Tibial nerve (tissue), 4 donors: Measurements from ENCODE around the gene ERC2. TPM values are rescaled to one million over a fixed set of nuclear protein-coding genes. Genes with fewer than 3 reads are reported as not detected.

Experiments used
- DNase-seq, 2 donors: peaks; one replicate each; pipeline ENCODE4 v3.0.0-alpha.2; 2019; ENCODE audit warnings: low spot score in 2 of 2
- H3K27ac ChIP-seq, 4 donors: fragments of 200-600 bp; sonication (generic) in 3 of 4; one replicate each; pipeline ENCODE4 v1.5.1; 2017 to 2019; ENCODE audit warnings: mild to moderate bottlenecking in 1 of 4
- H3K27me3 ChIP-seq, 2 donors: fragments of 200-600 bp; sonication (generic) in 1 of 2; one replicate each; pipeline versions ENCODE4 v1.5.1 to v1.6.0; 2017 to 2019
- H3K36me3 ChIP-seq, 3 donors: fragments of 200-600 bp; sonication (generic); one replicate each; pipeline ENCODE4 v1.5.1; 2018 to 2019
- H3K4me1 ChIP-seq, 4 donors: fragments of 200-600 bp; sonication (generic) in 3 of 4; one replicate each; pipeline ENCODE4 v1.5.1; 2017 to 2019
- H3K4me3 ChIP-seq, 4 donors: fragments of 200-600 bp; sonication (generic) in 3 of 4; one replicate each; pipeline ENCODE4 v1.5.1; 2017 to 2019; ENCODE audit warnings: mild to moderate bottlenecking in 1 of 4, moderate library complexity in 1 of 4
- H3K9me3 ChIP-seq, 4 donors: fragments of 200-600 bp; sonication (generic) in 3 of 4; one replicate each; pipeline ENCODE4 v1.5.1; 2017 to 2019
- CTCF ChIP-seq, 5 experiments: fragments of 200-600 bp in 3 of 5; fragments of 450-650 bp in 2 of 5; sonication (generic) in 3 of 5; IDR thresholded peaks; one replicate each; pipeline ENCODE4 v1.5.1; 2016 to 2019; ENCODE audit warnings: antibody characterized with exemption in 5 of 5, mild to moderate bottlenecking in 3 of 5, moderate library complexity in 2 of 5
- EP300 ChIP-seq, 2 donors: sonication (generic); formaldehyde crosslinking; IDR thresholded peaks; one replicate each; pipeline ENCODE4 v1.6.1; 2017; ENCODE audit warnings: antibody characterized with exemption in 2 of 2, mild to moderate bottlenecking in 1 of 2
- POLR2A ChIP-seq, 2 donors: fragments of 450-650 bp; IDR thresholded peaks; one replicate each; pipeline ENCODE4 v1.6.1; 2017; ENCODE audit warnings: antibody characterized with exemption in 2 of 2, mild to moderate bottlenecking in 2 of 2, moderate library complexity in 2 of 2
- WGBS, 2 donors: methylation state at CpG; one replicate each; pipeline ENCODE4 v1.1.5; 2018; 5-methylcytosine and 5-hydroxymethylcytosine counted together
- total RNA-seq, 4 donors: library from RNA; depleted of rRNA; stranded (reverse); fragments of >200 nt; gene quantifications; one replicate each; pipeline ENCODE4 v1.1.0, GENCODE V29; 2016

ERC2 gene
- total RNA-seq, 4 donors from 2014 or later, result 0.84 to 0.98 (median 0.90) TPM; not detected in 1

GRCh38 chr3:56260262-56260661, 208.0 kb downstream of the ERC2 start:
- 80 to 81% methylated on average over 5 of the region's 5 CpGs for WGBS, 2 donors
- Histone ChIP-seq H3K27me3 (no peaks in the 10 kb centered on the region), H3K4me3 (no peak overlapping the region), H3K4me1 (no peaks in the 10 kb centered on the region), H3K36me3 (no peaks in the 10 kb centered on the region), H3K9me3 (no peaks in the 10 kb centered on the region), H3K27ac (no peak overlapping the region)
- DNase-seq, result no peak
- TF ChIP-seq EP300 (IDR thresholded peaks at IDR 0.05) (no peak), POLR2A (IDR thresholded peaks at IDR 0.05) (no peak), CTCF (IDR thresholded peaks at IDR 0.05) (no peak)

DNA sequence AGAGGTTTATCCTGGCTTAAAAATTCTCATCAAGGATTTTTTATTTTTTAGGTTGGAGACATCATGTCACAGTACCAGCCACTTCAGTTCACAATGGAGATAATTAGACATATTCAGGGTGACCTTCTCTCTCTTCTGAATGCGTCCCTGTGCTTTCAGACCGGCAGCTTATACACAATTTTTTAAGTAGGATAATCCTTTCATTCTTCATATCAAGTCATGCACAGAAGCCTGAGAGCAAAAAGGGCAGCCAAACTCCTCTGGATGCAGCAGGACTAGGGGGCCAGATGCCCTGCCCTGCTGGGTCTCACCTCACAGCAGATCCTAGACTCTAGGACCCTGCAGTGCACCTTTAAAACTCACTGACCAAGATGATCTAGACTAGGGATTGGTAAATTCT, 210.4 kb downstream of the ERC2 start:
- Histone ChIP-seq H3K4me3 (no peak overlapping the region), H3K4me1 (no peaks in the 10 kb centered on the region), H3K9me3 (no peaks in the 10 kb centered on the region), H3K27ac (no peak overlapping the region), H3K27me3 (no peaks in the 10 kb centered on the region), H3K36me3 (no peaks in the 10 kb centered on the region)
- TF ChIP-seq CTCF (IDR thresholded peaks at IDR 0.05), result no peak
- no peak for TF ChIP-seq POLR2A (IDR thresholded peaks at IDR 0.05)
- TF ChIP-seq EP300 (IDR thresholded peaks at IDR 0.05), result no peak
- 49 to 57% methylated on average over 2 of the region's 2 CpGs for WGBS, 2 donors
- DNase-seq, result no peak

GRCh38 chr3:56254835-56255234, 213.4 kb downstream of the ERC2 start:
- no peak overlapping the region for H3K27ac ChIP-seq
- H3K27me3 ChIP-seq, result no peaks in the 10 kb centered on the region
- no peaks in the 10 kb centered on the region for H3K36me3 ChIP-seq
- no peak for DNase-seq
- H3K4me3 ChIP-seq, result no peak overlapping the region
- no peaks in the 10 kb centered on the region for H3K9me3 ChIP-seq
- WGBS, 2 donors, result 86 to 87% methylated on average over 3 of the region's 3 CpGs
- H3K4me1 ChIP-seq, result no peaks in the 10 kb centered on the region
- TF ChIP-seq CTCF (IDR thresholded peaks at IDR 0.05) (peak in 1 of 5 experiments; percentile 19), EP300 (IDR thresholded peaks at IDR 0.05) (no peak)

GRCh38 chr3:56253941-56254665, 214.2 kb downstream of the ERC2 start:
- no peak for TF ChIP-seq POLR2A (IDR thresholded peaks at IDR 0.05)
- 59 to 65% methylated on average over 7 of the region's 7 CpGs for WGBS, 2 donors

GRCh38 chr3:56251343-56251945, 216.8 kb downstream of the ERC2 start:
- Histone ChIP-seq H3K27me3 (no peaks in the 10 kb centered on the region), H3K4me1 (no peaks in the 10 kb centered on the region), H3K36me3 (no peaks in the 10 kb centered on the region), H3K27ac (no peak overlapping the region), H3K9me3 (no peaks in the 10 kb centered on the region), H3K4me3 (no peak overlapping the region)
- 85 to 92% methylated on average over 3 of the region's 3 CpGs for WGBS, 2 donors
- peak in 1 of 2 donors; percentile 75 for DNase-seq
- TF ChIP-seq CTCF (IDR thresholded peaks at IDR 0.05) (peak; percentile 59 to 76 (median 72)), EP300 (IDR thresholded peaks at IDR 0.05) (no peak)

More at GRCh38 chr3:56253941-56254665, 214.2 kb downstream of the ERC2 start:
- no peak overlapping the region for H3K4me3 ChIP-seq
- H3K27me3 ChIP-seq, result no peaks in the 10 kb centered on the region
- no peak for DNase-seq
- no peaks in the 10 kb centered on the region for H3K9me3 ChIP-seq
- no peaks in the 10 kb centered on the region for H3K36me3 ChIP-seq
- H3K4me1 ChIP-seq, result no peaks in the 10 kb centered on the region
- H3K27ac ChIP-seq, result no peak overlapping the region
